Activated CD8-positive, alpha-beta memory T cell treated with anti-CD3 and anti-CD28 coated beads, Interleukin-2, amount 50 U/mL, for 48 hours (primary cell): ENCODE data around the gene TPK1.

Experiments used
- DNase-seq: peaks from one replicate; pipeline ENCODE4 v3.0.0-alpha.2; 2020

The TPK1 gene

DNA sequence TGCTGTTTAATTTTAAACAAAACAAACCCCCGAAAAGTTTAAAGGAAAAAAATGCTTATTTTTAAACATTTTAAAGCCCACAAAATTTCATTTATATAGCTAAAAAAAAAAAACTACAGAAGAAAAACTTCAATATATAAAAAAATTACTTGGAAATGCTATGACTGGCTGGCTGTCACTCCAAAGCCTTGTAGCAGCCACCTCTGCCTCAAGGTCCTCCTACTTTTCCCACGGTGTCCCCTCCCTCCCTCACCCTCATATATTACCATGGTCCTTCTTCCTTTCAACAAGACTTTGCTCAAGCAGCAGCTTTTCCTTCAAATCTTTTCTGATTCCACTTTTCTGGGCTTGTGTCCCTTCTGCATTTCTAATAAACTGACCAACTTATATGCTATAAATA is 122.0 kb downstream of the TPK1 start:
- DNase-seq, result no peak

- DNase-seq, result no peak
These were observed 125.1 kb downstream of the TPK1 start for GRCh38 chr7:144710791-144711190.

GRCh38 chr7:144709066-144709465 is 126.8 kb downstream of the TPK1 start:
- DNase-seq, result no peak

GRCh38 chr7:144691240-144691639 is 144.6 kb downstream of the TPK1 start:
- no peak for DNase-seq

- no peak for DNase-seq
These were observed 153.1 kb downstream of the TPK1 start for GRCh38 chr7:144682581-144683280.

DNA sequence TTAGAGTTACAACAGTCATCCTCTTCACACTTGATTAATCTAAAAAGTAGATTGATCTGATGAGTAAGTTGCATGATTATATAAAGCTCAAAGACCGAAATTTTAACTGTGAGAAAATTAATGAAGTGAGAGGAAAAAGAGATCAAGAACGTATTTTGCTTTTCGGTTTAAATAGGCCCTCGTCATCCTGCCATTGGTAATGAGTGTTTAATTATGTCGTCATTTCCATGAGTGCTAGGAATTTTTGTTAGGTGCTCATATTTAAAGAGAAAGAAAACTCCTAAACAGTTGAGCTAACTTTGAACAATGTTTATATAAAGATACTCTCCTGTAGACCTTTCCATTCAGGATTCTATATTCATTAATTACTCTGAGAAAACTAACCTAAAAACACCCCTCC is 159.4 kb downstream of the TPK1 start:
- no peak for DNase-seq

- DNase-seq, result no peak
These were observed 161.3 kb downstream of the TPK1 start for GRCh38 chr7:144674550-144674949.

DNA sequence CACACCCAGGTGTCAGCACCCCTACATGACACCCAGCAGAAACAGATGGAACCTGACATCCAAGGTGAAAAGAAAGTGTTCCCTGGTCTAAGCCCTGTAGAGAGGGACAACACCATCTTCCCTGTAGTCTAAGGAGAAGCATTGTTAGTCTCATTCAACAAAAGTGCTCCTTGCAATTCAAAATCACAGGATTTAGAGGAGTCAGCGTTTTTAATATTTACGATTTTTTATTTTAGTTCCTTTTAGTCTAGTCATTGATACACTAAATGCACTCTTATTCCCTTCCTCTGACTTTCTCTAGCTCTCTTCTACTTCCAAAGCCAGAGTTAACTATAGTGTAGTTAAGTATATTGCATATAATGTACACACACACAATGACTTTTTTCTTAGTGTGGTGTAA is 163.0 kb downstream of the TPK1 start:
- no peak for DNase-seq

- DNase-seq, result no peak
These were observed 164.4 kb downstream of the TPK1 start for GRCh38 chr7:144671429-144671828.

- no peak for DNase-seq
These were observed 165.6 kb downstream of the TPK1 start for GRCh38 chr7:144670218-144670617.

GRCh38 chr7:144668503-144668902 is 167.3 kb downstream of the TPK1 start:
- DNase-seq, result no peak

GRCh38 chr7:144665689-144666381 is 170.0 kb downstream of the TPK1 start:
- no peak for DNase-seq

DNA sequence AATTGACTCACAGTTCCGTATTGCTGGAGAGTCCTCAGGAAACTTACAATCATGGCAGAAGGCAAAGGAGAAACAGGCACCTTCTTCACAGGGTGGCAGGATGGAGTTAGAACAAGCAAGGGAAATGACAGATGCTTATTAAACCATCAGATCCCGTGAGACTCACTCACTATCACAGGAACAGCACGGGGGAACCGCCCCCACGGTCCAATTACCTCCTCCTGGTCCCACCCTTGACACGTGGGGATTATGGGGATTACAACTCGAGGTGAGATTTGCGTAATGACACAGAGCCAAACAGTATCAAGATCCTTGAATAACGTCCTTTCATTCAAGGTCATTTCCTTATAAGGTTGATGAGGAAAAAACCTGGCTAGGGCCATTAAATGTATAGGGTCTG is 176.6 kb downstream of the TPK1 start:
- no peak for DNase-seq

DNA sequence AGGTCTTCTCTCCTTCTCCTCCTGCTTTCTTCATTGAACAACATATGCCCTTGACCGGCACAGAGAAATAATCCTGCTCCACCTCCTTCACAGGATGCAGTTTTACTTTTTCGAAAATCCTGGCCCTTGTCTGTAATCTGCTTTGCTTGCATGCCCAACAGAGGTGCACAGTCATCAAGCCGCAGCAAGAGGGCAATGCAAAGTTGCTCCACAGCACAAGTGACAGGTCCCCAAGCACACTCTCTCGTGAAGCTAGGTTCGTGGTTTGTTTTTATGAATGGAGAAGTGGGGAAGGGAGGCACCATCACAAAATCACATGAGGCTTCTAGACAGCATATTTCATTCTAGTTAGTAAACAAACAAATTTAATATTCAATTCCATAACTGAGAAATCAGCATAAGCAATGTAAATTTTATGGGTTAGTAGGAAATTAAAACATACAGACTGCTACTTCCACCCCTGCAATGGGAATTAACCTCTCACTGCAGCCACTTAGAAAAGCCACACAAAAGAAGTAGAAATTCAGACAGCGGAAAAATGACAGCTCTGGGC is 178.8 kb downstream of the TPK1 start:
- no peak for DNase-seq

DNA sequence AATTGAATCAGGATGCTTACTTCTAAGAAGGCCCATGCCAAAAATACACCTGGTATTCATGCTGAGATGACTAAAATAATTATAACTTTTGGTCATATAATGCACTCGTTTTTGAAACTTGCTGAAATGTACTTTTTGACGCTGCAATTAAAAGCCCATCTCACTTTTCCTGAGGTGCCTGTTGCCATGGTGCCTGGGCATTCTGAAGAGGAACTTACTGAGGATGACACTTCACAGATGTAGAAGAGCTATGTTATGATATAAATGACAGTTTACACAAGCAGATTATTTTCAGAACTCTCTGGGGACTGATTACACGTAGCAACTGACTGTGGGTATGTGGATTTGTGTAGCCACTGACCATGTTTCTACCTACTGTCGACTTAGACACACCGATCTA is 182.4 kb downstream of the TPK1 start:
- DNase-seq, result no peak

- no peak for DNase-seq
These were observed 185.4 kb downstream of the TPK1 start for GRCh38 chr7:144650439-144650838.

DNA sequence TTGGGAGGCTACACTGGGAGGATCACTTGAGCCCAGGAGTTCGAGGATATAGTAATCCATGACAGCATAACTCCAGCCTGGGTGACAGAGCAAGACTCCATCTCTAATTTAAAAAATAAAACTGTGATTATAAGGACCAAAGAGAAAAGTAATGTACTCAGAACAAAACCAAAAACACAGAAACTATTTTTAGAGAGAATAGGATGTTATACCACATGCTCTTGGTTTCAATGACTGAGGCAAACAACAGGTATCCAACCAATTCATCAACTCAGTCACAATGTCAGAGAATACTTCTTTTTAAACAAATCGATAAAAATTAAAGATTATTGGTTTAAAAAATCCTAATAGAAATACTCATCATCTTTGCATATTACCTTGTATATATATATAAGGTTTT is 186.7 kb downstream of the TPK1 start:
- DNase-seq, result no peak

DNA sequence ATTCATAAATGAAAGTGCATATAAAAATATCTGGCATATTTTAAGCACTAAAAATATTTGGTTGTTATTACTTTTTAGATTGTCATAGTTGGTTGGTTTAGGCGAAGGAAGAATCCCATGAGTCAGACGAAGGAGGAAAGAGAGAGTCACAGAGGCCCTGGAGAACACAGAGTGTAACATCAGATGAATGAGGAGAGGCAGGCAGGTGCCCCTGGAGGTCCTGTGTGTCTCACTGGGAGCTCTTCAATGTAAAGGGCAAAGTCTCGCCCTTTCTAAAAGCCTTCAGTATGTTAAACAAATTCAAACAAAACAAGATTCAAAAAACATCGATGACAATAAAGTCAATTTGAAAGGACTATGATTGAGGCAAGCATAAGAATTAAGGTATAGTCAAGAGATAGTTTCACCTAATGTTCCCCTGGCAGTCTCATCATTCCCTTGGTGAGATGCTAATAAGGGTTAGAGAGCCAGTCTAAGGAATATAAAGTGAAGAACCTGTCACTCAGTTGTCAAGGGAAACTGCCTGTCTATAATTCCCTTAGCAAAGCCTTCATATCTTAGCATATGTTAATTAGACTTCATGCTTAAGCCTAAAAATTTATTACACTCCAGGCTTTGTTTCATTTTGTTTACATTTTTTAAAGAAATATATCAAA is 194.3 kb downstream of the TPK1 start:
- no peak for DNase-seq

DNA sequence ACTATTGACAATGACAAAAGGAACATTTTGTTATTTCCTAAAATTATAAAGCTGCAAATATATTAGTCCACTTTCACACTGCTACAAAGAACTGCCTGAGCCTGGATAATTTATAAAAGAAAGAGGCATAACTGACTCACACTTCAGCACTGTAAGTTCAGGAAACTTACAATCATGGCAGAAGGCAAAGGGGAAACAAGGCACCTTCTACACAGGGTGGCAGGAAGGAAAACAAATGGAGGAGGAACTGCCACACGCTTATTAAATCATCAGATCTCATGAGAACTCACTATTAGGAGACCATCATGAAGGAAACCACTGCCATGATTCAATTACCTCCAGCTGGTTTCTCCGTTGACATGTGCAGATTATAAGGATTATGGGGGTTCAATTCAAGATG is 203.1 kb downstream of the TPK1 start:
- no peak for DNase-seq

DNA sequence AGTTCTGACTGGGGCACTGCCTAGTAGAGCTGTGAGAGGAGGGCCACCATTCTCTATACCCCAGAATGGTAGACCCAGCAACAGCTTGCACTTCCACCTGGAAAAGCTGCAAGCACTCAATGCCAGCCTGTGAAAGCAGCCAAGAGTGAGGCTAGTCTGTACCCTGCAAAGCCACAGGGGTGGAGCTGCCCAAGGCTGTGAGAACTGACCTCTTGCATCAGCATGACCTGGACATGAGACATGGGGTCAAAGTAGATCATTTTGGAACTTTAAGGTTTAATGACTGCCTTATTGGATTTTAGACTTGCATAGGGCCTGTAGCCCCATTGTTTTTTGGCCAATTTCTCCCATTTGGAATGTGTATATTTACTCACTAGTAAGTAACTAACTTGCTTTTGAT is 206.3 kb downstream of the TPK1 start:
- no peak for DNase-seq

DNA sequence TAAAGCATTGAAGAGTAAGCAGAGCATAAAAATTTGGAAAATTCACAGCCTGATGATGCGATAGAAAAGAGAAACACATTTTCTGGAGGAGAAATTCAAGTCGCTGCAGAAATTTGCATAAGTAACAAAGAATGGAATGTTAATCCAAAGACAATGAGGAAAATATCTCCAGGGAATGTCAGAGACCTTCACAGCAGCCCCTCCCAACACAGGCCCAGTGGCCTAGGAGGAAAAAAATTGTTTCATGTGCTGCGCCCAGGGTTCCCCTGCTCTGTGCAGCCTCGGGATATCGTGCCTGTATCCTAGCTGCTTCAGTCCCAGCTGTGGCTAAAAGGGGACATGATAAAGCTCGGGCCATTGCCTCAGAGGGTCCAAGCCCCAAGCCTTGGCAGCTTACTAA is 206.8 kb downstream of the TPK1 start:
- no peak for DNase-seq

GRCh38 chr7:144628176-144628575 is 207.7 kb downstream of the TPK1 start:
- DNase-seq, result no peak

DNA sequence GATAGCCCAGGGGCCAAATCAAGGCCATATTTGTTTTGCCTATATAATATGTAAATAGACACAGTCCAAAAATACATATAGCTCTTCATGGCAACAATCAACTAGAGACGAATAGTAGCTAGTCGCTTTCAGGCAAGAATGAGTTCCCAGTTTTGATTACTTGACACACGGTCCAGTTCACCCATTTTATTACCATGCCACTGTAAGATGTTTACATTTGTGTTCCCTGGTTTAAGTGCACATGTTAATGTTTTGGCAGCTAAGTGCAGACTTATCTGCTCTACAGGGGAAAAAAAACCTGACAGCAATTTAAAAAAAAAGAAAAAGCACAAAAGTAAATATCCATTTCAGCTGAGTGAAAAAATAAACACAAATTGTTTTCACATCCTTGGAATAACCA is 213.1 kb downstream of the TPK1 start:
- no peak for DNase-seq

- no peak for DNase-seq
These were observed 229.6 kb downstream of the TPK1 start for GRCh38 chr7:144606261-144606660.
